CD4-positive, alpha-beta T cell treated with Interleukin-4 for 4 hours (primary cell): ENCODE measurements around the gene MLLT1.
"Not testable (repeated sequence)": the region's sequence is repeated elsewhere in the genome, so short reads cannot be mapped to it uniquely, and the experiment has no call there.

Experiments used
- DNase-seq: peaks from one replicate; pipeline ENCODE4 v3.0.0-alpha.2; 2020

The MLLT1 gene

GRCh38 chr19:6279931-6280591, at the start of gene MLLT1:
MLLT1 (minus strand) TSS chr19:6279975; CDS start chr19:6279784, 191 bp downstream.
- DNase-seq, result peak; percentile 97

- DNase-seq, result no peak
Measured at GRCh38 chr19:6326815-6327214, 47.0 kb upstream of the MLLT1 start.

- no peak for DNase-seq
Measured at GRCh38 chr19:6325614-6326013, 45.8 kb upstream of the MLLT1 start.

GRCh38 chr19:6324757-6325156, 45.0 kb upstream of the MLLT1 start:
- no peak for DNase-seq

GRCh38 chr19:6322284-6322683, 42.5 kb upstream of the MLLT1 start:
- DNase-seq, result no peak

- no peak for DNase-seq
Measured at GRCh38 chr19:6319376-6319775, 39.6 kb upstream of the MLLT1 start.

GRCh38 chr19:6318772-6319171, 39.0 kb upstream of the MLLT1 start:
- no peak for DNase-seq

GRCh38 chr19:6315646-6316045, 35.9 kb upstream of the MLLT1 start:
- not testable (repeated sequence) for DNase-seq

- no peak for DNase-seq
Measured at GRCh38 chr19:6313398-6313969, 33.7 kb upstream of the MLLT1 start.

GRCh38 chr19:6312018-6312417, 32.2 kb upstream of the MLLT1 start:
- no peak for DNase-seq

GRCh38 chr19:6298413-6298812, 18.6 kb upstream of the MLLT1 start:
- DNase-seq, result no peak

GRCh38 chr19:6297202-6297601, 17.4 kb upstream of the MLLT1 start:
- DNase-seq, result no peak

- DNase-seq, result no peak
Measured at GRCh38 chr19:6292006-6292405, 12.2 kb upstream of the MLLT1 start.

- no peak for DNase-seq
Measured at GRCh38 chr19:6288737-6289136, 9.0 kb upstream of the MLLT1 start.

GRCh38 chr19:6287269-6287885, 7.6 kb upstream of the MLLT1 start:
- DNase-seq, result no peak

GRCh38 chr19:6286676-6287075, 6.9 kb upstream of the MLLT1 start:
- DNase-seq, result no peak

GRCh38 chr19:6282393-6282792, 2.6 kb upstream of the MLLT1 start:
- not testable (repeated sequence) for DNase-seq

GRCh38 chr19:6279620-6279930, 200 bp downstream of the MLLT1 start:
- DNase-seq, result no peak

- no peak for DNase-seq
Measured at GRCh38 chr19:6278740-6279619, 795 bp downstream of the MLLT1 start.

GRCh38 chr19:6278051-6278450, 1.7 kb downstream of the MLLT1 start:
- no peak for DNase-seq

- DNase-seq, result no peak
Measured at GRCh38 chr19:6276447-6276846, 3.3 kb downstream of the MLLT1 start.

- DNase-seq, result no peak
Measured at GRCh38 chr19:6275170-6275744, 4.5 kb downstream of the MLLT1 start.

GRCh38 chr19:6274756-6275155, 5.0 kb downstream of the MLLT1 start:
- DNase-seq, result no peak
